GM18873 (cell line): ENCODE data around the gene POTED.
"Not testable (repeated sequence)": the region's sequence is repeated elsewhere in the genome, so short reads cannot be mapped to it uniquely, and the experiment has no call there.

Experiments
- ATAC-seq: cut with Tn5 transposase; IDR thresholded peaks from one replicate; pipeline ENCODE4 v1.9.1; 2021; ENCODE audit warnings: mild to moderate bottlenecking, moderate library complexity, moderate number of reproducible peaks; ENCODE audit not compliant: unreplicated experiment, low FRiP score

POTED gene

GRCh38 chr21:13609477-13609876, at the start of gene POTED:
POTED (plus strand) TSS chr21:13609777; CDS start chr21:13610229, 452 bp downstream.
- not testable (repeated sequence) for ATAC-seq

- ATAC-seq = not testable (repeated sequence)
These were observed 40.5 kb downstream of the POTED start for GRCh38 chr21:13650101-13650500.

GRCh38 chr21:13651746-13652145, 42.2 kb downstream of the POTED start:
- ATAC-seq = not testable (repeated sequence)
